ENCODE measurements around the gene UBR3.
"Not testable (repeated sequence)": the region's sequence is repeated elsewhere in the genome, so short reads cannot be mapped to it uniquely, and the experiment has no call there.

The UBR3 gene

DNA sequence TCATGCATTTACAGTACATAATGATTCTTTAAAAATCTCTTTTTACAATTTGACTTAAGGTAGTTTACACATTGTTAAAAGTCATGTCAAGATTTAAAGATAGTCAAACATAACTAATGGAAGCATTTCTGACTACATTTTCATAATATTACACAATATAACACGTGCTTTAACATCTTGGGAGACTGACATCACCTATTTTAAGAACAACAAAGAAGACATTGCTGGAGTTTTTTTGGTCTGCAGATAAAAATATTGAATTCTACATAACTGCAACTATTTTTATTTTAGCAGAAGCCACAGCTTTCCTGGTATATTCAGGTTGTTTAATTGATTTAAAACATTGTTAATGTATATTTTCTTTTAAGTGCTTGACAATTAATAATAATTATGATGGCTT, 65.7 kb downstream of the UBR3 start:
- CTCF ChIA-PET, result no interaction called here
- POLR2A ChIA-PET (ENCODE audit: low non-redundant PET), result no interaction called here

GRCh38 chr2:169895294-169895985, 68.2 kb downstream of the UBR3 start:
- no peak for DNase-seq (ENCODE audit: low spot score)
- POLR2A ChIA-PET (ENCODE audit: low non-redundant PET), result no interaction called here
- TF ChIP-seq, protein P1, sequence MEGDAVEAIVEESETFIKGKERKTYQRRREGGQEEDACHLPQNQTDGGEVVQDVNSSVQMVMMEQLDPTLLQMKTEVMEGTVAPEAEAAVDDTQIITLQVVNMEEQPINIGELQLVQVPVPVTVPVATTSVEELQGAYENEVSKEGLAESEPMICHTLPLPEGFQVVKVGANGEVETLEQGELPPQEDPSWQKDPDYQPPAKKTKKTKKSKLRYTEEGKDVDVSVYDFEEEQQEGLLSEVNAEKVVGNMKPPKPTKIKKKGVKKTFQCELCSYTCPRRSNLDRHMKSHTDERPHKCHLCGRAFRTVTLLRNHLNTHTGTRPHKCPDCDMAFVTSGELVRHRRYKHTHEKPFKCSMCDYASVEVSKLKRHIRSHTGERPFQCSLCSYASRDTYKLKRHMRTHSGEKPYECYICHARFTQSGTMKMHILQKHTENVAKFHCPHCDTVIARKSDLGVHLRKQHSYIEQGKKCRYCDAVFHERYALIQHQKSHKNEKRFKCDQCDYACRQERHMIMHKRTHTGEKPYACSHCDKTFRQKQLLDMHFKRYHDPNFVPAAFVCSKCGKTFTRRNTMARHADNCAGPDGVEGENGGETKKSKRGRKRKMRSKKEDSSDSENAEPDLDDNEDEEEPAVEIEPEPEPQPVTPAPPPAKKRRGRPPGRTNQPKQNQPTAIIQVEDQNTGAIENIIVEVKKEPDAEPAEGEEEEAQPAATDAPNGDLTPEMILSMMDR (conservative IDR thresholded peaks at IDR 0.05; ENCODE audit: low read depth), result no peak
- CTCF ChIA-PET, result no interaction called here
- no peak overlapping the region for H3K27ac ChIP-seq

More for the DNA sequence above, 65.7 kb downstream of the UBR3 start:
- no peak for DNase-seq (ENCODE audit: low spot score)
- no peak overlapping the region for H3K27ac ChIP-seq
- TF ChIP-seq, protein P1 (conservative IDR thresholded peaks at IDR 0.05; ENCODE audit: low read depth), result no peak

DNA sequence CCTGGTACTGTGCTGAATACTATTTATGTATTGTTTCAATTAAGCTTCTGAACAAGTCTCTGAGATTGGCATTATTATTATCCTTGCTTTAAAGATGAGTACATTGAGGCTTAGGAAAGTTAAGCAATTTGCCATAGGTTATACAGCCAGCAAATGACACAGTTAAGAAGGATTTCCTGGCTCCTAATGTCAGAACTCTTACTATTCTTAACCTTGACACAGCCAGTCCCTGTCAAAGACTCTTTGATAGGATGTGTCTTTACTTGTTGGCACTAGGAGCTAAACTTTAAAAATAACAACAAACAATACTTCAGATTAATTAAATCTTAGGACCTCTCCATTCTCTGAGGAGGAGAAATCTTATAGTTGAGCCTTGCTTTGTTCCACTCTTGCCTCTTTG, 70.6 kb downstream of the UBR3 start:
- TF ChIP-seq, protein P1 (conservative IDR thresholded peaks at IDR 0.05; ENCODE audit: low read depth), result no peak
- H3K27ac ChIP-seq, result no peak overlapping the region
- CTCF ChIA-PET, result no interaction called here
- DNase-seq (ENCODE audit: low spot score), result no peak
- POLR2A ChIA-PET (ENCODE audit: low non-redundant PET), result no interaction called here

DNA sequence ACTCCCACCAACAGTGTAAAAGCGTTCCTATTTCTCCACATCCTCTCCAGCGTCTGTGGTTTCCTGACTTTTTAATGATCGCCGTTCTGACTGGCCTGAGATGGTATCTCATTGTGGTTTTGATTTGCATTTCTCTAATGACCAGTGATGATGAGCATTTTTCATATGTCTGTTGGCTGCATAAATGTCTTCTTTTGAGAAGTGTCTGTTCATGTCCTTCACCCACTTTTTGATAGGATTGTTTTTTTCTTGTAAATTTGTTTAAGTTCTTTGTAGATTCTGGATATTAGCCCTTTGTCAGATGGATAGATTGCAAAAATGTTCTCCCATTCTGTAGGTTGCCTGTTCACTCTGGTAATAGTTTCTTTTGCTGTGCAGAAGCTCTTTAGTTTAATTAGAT, 72.8 kb downstream of the UBR3 start:
- DNase-seq (ENCODE audit: low spot score); H3K27ac ChIP-seq; POLR2A ChIA-PET (ENCODE audit: low non-redundant PET); CTCF ChIA-PET: not testable (repeated sequence)

DNA sequence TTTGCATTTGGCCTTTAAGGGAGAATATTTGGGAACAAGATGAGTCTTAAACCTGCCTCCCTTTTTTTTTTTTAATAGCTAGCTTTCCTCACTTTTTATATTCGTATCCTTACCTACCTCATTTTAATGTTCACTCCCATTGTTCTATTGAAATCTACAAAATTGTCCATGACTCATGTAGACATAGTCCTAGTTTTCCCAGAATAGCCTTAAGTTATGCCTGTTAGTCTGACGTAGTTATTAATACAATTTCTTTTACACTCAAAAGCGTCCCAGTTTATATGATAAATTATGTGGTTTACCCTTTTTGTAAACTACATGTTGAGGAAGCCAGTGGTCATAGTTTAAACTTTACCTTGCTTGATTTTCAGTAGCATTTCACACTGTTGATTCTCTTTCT, 73.4 kb downstream of the UBR3 start:
- POLR2A ChIA-PET (ENCODE audit: low non-redundant PET), result no interaction called here
- DNase-seq (ENCODE audit: low spot score), result no peak
- TF ChIP-seq, protein P1 (conservative IDR thresholded peaks at IDR 0.05; ENCODE audit: low read depth), result no peak
- H3K27ac ChIP-seq, result no peak overlapping the region
- CTCF ChIA-PET, result no interaction called here

GRCh38 chr2:169906731-169907130, 79.5 kb downstream of the UBR3 start:
- CTCF ChIA-PET, result interaction anchor here (0.7 kb wide), 1 partner anchor 413 kb away, joined by 3 read pairs; no protein-coding TSS in a partner anchor
- H3K27ac ChIP-seq, result no peak overlapping the region
- TF ChIP-seq, protein P1 (conservative IDR thresholded peaks at IDR 0.05; ENCODE audit: low read depth), result no peak
- POLR2A ChIA-PET (ENCODE audit: low non-redundant PET), result no interaction called here
- no peak for DNase-seq (ENCODE audit: low spot score)

DNA sequence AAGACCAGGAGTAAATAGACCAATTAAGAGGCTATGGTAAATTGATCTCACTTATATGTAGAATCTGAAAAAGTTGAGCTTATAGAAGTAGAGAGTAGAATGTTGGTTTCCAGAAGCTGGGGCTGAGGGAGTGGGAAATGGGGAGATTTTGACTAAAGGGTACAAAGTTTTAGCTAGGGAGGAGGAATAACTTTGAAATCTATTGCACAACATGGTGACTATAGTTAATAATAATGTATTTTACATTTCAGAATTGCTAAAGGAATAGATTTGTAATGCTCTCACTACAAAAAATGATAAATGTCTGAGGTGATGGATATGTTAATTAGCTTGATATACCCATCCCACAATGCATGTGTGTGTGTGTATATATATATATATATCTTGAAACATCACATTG, 82.1 kb downstream of the UBR3 start:
- ChIA-PET POLR2A (ENCODE audit: low non-redundant PET) (no interaction called here), CTCF (interaction anchor here (0.6 to 0.8 kb wide), 2 partner anchors 225 to 485 kb away, joined by 3 to 6 read pairs; no protein-coding TSS in a partner anchor)
- TF ChIP-seq, protein P1 (conservative IDR thresholded peaks at IDR 0.05; ENCODE audit: low read depth), result no peak
- DNase-seq (ENCODE audit: low spot score), result no peak
- no peak overlapping the region for H3K27ac ChIP-seq
